HUES48 (cell line): Measurements from ENCODE around the gene PANK3.
"Not testable (repeated sequence)": the region's sequence is repeated elsewhere in the genome, so short reads cannot be mapped to it uniquely, and the experiment has no call there.

Experiments used
- H3K27ac ChIP-seq: one replicate; pipeline ENCODE4 v1.7.0; 2013; ENCODE audit warnings: low read depth, low read length, inconsistent platforms
- H3K27me3 ChIP-seq: 2 replicates; pipeline ENCODE4 v1.6.1; 2013; ENCODE audit warnings: mild to moderate bottlenecking, low read length; ENCODE audit not compliant: control insufficient read depth, insufficient read depth
- H3K36me3 ChIP-seq: 2 replicates; pipeline ENCODE4 v1.6.1; 2013; ENCODE audit warnings: low read length; ENCODE audit not compliant: control insufficient read depth, insufficient read depth
- H3K4me1 ChIP-seq: 2 replicates; pipeline ENCODE4 v1.6.1; 2013; ENCODE audit warnings: mild to moderate bottlenecking, low read length; ENCODE audit not compliant: control insufficient read depth, insufficient read depth
- H3K4me3 ChIP-seq: 2 replicates; pipeline ENCODE4 v1.5.1; 2013; ENCODE audit warnings: mild to moderate bottlenecking, low read depth, low read length
- H3K9ac ChIP-seq: 2 replicates; pipeline ENCODE4 v1.6.1; 2013; ENCODE audit warnings: mild to moderate bottlenecking, low read depth, low read length, moderate library complexity
- H3K9me3 ChIP-seq: 2 replicates; pipeline ENCODE4 v1.6.1; 2013; ENCODE audit warnings: low read length; ENCODE audit not compliant: control insufficient read depth, insufficient read depth

The PANK3 gene

DNA sequence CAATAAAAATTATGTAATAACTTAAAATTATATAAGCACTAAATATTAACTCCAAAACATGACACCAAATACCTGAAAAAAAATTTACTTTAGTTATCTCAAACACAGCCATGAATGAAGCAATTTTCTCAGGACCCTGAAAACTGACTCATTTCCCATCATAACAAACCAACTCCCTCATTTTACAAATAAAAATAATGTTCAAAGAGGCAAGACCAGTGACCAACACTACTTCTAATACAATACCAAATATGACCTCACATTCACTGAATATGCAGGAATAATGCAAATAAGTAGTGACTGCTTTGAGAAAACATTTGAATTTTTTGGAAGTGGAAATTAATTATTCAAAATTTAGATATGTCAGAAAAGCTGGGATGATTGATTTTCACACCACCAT, 28.5 kb downstream of the PANK3 start:
- no peak overlapping the region for H3K9ac ChIP-seq
- peaks cover 42% of the 10 kb centered on the region for H3K36me3 ChIP-seq
- H3K4me3 ChIP-seq: no peak overlapping the region
- H3K9me3 ChIP-seq: no peaks in the 10 kb centered on the region
- no peaks in the 10 kb centered on the region for H3K27me3 ChIP-seq
- H3K27ac ChIP-seq: no peak overlapping the region
- no peaks in the 10 kb centered on the region for H3K4me1 ChIP-seq

DNA sequence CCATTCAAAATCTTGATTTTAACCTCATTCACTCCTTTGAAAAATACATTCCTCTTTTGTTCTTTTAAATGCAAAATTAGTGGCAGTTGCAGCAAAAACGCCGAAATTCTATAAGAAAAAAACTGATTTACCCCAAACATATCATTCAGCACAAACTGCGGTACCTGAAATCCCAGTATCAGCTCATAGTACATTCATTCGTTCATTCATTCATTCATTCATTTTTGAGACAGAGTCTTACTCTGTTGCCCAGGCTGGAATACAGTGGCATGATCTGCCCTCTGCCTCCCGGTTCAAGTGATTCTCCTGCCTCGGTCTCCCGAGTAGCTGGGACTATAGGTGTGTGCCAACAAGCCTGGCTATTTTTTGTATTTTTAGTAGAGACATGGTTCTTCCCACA, 29.6 kb downstream of the PANK3 start:
- peaks cover 33% of the 10 kb centered on the region for H3K36me3 ChIP-seq
- H3K9ac ChIP-seq: no peak overlapping the region
- H3K9me3 ChIP-seq: no peaks in the 10 kb centered on the region
- H3K4me3 ChIP-seq: no peak overlapping the region
- no peaks in the 10 kb centered on the region for H3K27me3 ChIP-seq
- no peak overlapping the region for H3K27ac ChIP-seq
- H3K4me1 ChIP-seq: no peaks in the 10 kb centered on the region

DNA sequence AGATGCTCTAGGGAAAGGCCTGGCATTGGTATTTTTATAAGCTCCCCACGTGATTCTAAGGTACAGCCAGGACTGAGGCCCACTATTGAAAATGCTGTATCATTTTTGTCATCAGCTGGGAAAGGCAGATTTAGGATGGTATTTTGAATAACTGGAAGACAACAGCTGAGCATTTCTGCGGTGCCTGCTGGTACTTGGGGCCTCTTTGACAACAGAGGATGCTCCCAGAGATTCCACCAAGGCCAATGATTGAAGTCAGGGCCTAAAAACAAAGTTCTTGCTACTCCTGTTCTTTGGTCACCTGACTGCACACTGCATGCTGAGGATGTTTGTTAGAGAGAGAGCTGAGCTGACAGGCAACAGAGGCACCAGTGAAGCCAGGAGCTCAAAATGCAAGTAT, 42.0 kb downstream of the PANK3 start:
- Histone ChIP-seq H3K9ac (no peak overlapping the region), H3K4me3 (no peak overlapping the region), H3K4me1 (peaks cover 7% of the 10 kb centered on the region; the same call in 1 of the 2 replicates)

DNA sequence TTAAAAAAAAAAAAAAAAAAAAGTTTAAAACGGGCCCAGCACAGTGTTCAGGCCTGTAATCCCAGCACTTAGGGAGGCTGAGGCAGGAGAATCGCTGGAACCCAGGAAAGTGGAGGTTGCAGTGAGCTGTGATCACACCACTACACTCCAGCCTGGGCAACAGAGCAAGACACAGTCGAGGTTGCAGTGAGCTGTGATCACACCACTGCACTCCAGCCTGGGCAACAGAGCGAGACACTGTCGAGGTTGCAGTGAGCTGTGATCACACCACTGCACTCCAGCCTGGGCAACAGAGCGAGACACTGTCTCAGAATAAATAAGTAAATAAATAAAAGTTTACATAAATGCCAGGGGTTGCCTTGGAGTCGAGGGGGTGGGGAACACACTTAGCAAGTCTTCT, 44.8 kb downstream of the PANK3 start:
- H3K9me3 ChIP-seq, H3K9ac ChIP-seq, H3K27ac ChIP-seq, H3K36me3 ChIP-seq, H3K4me3 ChIP-seq: not testable (repeated sequence)
- peaks cover 15% of the 10 kb centered on the region for H3K4me1 ChIP-seq
- H3K27me3 ChIP-seq: peaks cover 13% of the 10 kb centered on the region

More for the DNA sequence above, 42.0 kb downstream of the PANK3 start:
- Histone ChIP-seq H3K9me3 (no peaks in the 10 kb centered on the region), H3K27ac (no peak overlapping the region), H3K27me3 (no peaks in the 10 kb centered on the region), H3K36me3 (no peaks in the 10 kb centered on the region)

DNA sequence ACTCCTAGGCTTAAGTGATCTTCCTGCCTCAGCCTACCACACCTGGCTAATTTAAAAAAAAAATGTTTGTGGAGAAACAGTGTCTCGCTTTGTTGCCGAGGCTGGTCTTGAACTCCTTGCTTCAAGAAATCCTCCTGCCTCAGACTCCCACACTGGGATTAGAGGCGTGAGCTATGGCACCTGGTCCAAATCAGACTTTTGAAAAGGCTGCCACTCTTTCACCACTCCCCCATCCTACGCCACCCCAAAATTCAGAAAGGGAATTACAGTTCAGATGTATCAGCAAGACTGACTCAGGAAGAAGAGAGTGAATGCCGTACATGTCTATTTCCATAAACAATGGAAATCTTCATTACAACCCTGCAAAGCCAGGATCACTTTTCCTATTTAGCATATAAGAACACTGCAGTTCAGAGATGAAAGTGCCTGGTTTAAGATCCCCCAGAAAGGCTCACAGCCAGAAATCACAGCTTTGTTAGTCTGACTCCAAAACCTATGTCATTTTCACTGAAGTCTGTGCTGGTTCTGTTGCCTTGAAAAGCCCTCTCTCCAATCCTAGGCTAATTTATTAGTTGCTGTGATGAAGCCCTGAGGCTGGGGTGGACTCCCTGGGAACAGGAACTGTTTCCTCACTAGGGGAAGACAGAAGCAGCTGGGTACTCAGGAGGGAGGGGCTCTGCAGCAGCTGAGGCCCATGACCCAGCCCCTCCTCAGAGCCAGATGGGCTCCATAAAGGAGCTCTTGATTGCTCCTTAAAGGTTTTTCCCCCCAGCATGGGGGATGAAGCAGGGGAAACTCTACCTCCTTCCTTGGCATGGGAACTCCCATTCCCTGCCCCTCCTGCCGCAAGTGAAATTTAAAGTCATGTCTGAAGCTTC, 46.9 kb downstream of the PANK3 start:
- H3K27me3 ChIP-seq: peaks cover 24% of the 10 kb centered on the region
- no peak overlapping the region for H3K9ac ChIP-seq
- H3K36me3 ChIP-seq: no peaks in the 10 kb centered on the region
- H3K27ac ChIP-seq: no peak overlapping the region
- H3K4me1 ChIP-seq: peaks cover 20% of the 10 kb centered on the region
- H3K9me3 ChIP-seq: no peaks in the 10 kb centered on the region
- H3K4me3 ChIP-seq: no peak overlapping the region

DNA sequence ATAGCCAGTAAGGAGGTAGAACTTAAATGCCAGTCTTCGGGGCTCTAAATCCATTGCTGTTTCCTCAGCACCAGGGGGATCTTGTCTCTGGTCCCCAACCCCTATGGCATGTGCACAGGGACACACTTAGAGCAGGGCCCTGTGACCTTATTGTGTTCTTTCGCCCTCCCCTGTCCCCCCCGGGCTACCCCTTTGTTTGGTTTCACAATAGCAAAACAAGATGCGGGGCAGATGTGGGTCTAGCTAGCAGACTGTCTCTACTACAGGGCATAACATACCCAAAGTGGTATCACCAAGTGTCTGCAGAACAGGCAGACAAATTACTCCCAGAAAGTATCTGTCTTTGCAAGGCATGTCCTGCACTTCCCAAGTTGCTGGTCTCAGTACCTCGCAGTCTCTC, 48.0 kb downstream of the PANK3 start:
- Histone ChIP-seq H3K9me3 (no peaks in the 10 kb centered on the region), H3K36me3 (no peaks in the 10 kb centered on the region), H3K4me1 (peaks cover 20% of the 10 kb centered on the region), H3K4me3 (no peak overlapping the region), H3K9ac (no peak overlapping the region), H3K27me3 (peaks cover 24% of the 10 kb centered on the region), H3K27ac (no peak overlapping the region)

DNA sequence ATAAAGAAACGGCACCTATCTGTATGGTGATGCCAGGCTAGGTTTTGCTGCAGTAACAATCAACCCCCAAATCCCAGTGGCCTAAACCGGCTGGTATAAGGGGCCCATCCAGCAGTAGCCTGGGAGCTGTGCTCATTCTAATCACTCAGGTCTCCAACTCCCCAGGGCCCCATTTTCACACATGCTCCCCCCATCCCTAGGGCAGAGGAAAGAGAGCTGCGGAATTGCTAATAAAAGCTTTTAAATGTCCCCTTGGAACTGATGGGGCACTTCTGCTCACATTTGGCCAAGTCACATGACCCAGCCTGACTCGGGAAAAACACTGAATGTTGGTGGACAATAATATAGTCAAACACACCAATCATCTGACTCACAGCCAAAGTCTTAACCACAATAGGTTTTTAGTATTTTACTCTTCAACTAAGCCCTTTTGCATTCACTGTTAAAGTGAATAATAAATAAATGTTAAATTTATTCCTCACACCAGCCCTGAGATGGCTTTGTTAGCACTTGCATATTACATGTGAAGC, 48.5 kb downstream of the PANK3 start:
- Histone ChIP-seq H3K9me3 (no peaks in the 10 kb centered on the region), H3K27me3 (peaks cover 24% of the 10 kb centered on the region), H3K4me1 (peaks cover 20% of the 10 kb centered on the region), H3K36me3 (no peaks in the 10 kb centered on the region), H3K9ac (no peak overlapping the region), H3K27ac (no peak overlapping the region), H3K4me3 (no peak overlapping the region)

DNA sequence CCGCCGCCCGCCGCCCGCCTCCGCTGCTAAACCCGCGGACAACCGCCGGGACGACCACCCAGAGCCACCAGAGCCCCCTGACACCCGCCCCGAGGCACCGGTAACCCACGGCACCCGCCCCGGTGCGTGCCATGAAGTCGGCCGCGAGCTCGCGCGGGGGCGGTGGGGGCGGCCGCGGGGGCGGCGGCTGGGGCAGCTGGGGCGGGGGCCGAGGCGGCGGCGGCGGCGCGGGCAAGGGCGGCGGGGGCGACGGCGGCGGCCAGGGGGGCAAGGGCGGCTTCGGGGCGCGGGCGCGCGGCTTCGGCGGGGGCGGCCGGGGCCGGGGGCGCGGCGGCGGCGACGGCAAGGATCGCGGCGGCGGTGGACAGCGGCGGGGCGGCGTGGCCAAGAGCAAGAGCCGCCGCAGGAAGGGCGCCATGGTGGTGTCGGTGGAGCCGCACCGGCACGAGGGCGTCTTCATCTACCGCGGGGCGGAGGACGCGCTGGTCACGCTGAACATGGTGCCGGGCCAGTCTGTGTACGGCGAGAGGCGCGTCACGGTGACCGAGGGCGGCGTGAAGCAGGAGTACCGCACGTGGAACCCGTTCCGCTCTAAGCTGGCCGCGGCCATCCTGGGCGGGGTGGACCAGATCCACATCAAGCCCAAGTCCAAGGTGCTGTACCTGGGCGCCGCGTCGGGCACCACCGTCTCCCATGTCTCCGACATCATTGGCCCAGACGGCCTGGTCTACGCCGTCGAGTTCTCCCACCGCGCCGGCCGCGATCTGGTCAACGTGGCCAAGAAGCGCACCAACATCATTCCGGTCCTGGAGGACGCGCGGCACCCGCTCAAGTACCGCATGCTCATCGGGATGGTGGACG, 49.6 kb downstream of the PANK3 start:
- H3K4me3 ChIP-seq: peak overlapping the region; percentile 62
- no peak overlapping the region for H3K9ac ChIP-seq

DNA sequence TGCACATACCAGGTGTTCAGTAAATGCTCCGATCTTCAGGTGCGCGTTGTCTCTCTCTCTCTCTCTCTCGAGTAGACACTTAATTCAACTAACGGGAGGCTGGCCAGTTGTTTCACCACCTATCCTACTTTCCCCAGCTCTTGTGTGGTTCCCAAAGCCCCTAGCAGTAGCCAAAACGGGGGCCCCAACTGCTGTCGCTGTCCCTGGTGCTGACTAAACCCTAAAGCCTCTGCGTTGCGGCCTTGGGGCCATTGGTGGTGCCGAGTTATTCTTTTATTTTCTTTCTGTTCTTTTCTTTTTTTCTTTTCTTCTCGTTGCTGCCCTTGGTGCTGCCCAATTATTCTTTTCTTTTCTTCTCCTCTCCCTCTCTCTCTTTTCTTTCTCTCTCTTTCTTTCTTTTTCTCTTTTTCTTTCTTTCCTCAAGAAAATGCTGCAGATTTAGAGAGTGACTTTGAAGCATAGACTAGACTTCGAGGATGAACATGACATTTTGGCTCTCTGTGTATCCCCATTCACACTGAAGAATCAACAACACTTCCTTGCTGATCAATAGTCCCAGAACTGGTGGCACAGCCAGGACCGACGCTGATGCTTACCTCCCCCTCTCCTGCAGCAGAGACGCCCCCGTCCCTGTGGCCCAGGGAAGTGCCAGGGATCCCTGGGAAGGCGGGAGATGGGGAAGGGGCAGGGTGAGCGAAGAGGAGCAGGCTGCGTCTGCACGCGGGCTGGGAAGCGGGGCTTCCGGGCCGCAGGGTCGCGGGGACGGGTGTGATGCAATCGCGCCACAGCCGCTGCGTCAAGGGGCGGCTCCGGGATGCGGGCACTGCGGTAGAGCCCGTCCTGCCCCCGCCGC, 50.4 kb downstream of the PANK3 start, which contains the start of gene FBLL1:
Gene FBLL1, plus strand, starts transcription at position 785 of the 853 bp plus-strand sequence. CDS start 200 bp downstream, outside the sequence.
- H3K9ac ChIP-seq: peak within 1 kb of the TSS; percentile 57; the same call in 1 of the 2 replicates
- peak within 1 kb of the TSS; percentile 71 for H3K4me3 ChIP-seq

More for the DNA sequence above, 49.6 kb downstream of the PANK3 start:
- Histone ChIP-seq H3K27me3 (peaks cover 24% of the 10 kb centered on the region), H3K4me1 (peaks cover 20% of the 10 kb centered on the region), H3K36me3 (no peaks in the 10 kb centered on the region), H3K9me3 (no peaks in the 10 kb centered on the region), H3K27ac (no peak overlapping the region)

DNA sequence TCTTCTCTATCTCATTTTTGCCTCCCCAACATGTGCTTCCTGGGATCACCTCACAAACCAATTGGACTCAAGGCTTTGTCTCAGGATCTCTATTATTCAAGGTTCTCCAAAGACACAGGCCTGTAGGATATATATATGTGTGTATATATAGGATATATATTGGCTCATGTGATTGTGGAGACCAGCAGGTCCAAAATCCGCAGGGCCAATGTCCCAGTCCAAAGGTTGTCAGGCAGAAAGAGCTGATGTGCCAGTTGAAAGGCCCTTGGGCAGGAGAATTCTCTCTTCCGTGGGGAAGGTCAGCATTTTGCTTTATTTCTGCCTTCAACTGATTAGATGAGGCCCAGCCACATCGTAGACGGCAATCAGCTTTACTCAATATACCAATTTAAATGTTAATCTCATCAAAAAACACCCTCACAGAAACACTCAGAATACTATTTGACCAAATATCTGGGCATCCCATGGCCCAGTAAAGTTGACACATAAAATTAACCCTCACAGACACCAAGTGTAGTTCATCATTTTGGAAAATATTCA, 51.3 kb downstream of the PANK3 start:
- peaks cover 19% of the 10 kb centered on the region for H3K4me1 ChIP-seq
- no peaks in the 10 kb centered on the region for H3K9me3 ChIP-seq

More for the DNA sequence above, 50.4 kb downstream of the PANK3 start, which contains the start of gene FBLL1:
- Histone ChIP-seq H3K9me3 (no peaks in the 10 kb centered on the region), H3K4me1 (peaks cover 20% of the 10 kb centered on the region), H3K27ac (no peak within 1 kb of the TSS), H3K36me3 (no peaks in the 10 kb centered on the region), H3K27me3 (peaks cover 24% of the 10 kb centered on the region)

More for the DNA sequence above, 51.3 kb downstream of the PANK3 start:
- H3K27me3 ChIP-seq: peaks cover 24% of the 10 kb centered on the region
- no peak overlapping the region for H3K27ac ChIP-seq
- H3K9ac ChIP-seq: no peak overlapping the region
- H3K4me3 ChIP-seq: no peak overlapping the region
- H3K36me3 ChIP-seq: no peaks in the 10 kb centered on the region
